HepG2 (cell line): ENCODE data around the gene NDUFS1. TPM values are rescaled to one million over a fixed set of nuclear protein-coding genes. Genes with fewer than 3 reads are reported as not detected.
A peak's percentile ranks its signal among the peaks of the same experiment; 100 is the strongest.

Experiments used
- ATF7 ChIP-seq, 2 experiments: fragments of 450-650 bp in 1 of 2; sonication (generic) in 1 of 2; formaldehyde crosslinking in 1 of 2; IDR thresholded peaks; 2 replicates each; pipeline versions ENCODE4 v1.4.0 to v1.6.1; 2016 to 2020; ENCODE audit warnings: antibody characterized with exemption in 1 of 2, mild to moderate bottlenecking in 1 of 2, missing genetic modification reagents in 1 of 2
- BORCS8-MEF2B ChIP-seq: sonication (generic); formaldehyde crosslinking; IDR thresholded peaks from 2 replicates; pipeline ENCODE4 v1.8.0; 2022; ENCODE audit warnings: mild to moderate bottlenecking, missing genetic modification reagents
- CREM ChIP-seq, 2 experiments: sonication (generic) in 1 of 2; formaldehyde crosslinking in 1 of 2; IDR thresholded peaks; 2 replicates each; pipeline versions ENCODE4 v1.4.0 to v1.6.1; 2016 to 2020; ENCODE audit warnings: antibody characterized with exemption in 1 of 2, mild to moderate bottlenecking in 1 of 2, missing genetic modification reagents in 1 of 2
- DNMT1 ChIP-seq: sonication (generic); formaldehyde crosslinking; IDR thresholded peaks from 2 replicates; pipeline ENCODE4 v1.5.1; 2020; ENCODE audit warnings: mild to moderate bottlenecking, missing genetic modification reagents
- FOXP4 ChIP-seq: sonication (generic); formaldehyde crosslinking; IDR thresholded peaks from 2 replicates; pipeline ENCODE4 v1.4.0; 2020; ENCODE audit warnings: missing genetic modification reagents
- GATA4 ChIP-seq: sonication (generic); IDR thresholded peaks from 2 replicates; pipeline ENCODE4 v1.6.1; 2016; ENCODE audit warnings: antibody characterized with exemption, low read depth, borderline replicate concordance
- HCFC1 ChIP-seq: fragments of 150-350 bp; IDR thresholded peaks from 2 replicates; pipeline ENCODE4 v1.6.1; 2014; ENCODE audit warnings: low read depth, low read length
- HIVEP1 ChIP-seq: sonication (generic); formaldehyde crosslinking; IDR thresholded peaks from 2 replicates; pipeline ENCODE4 v1.4.0; 2020; ENCODE audit warnings: mild to moderate bottlenecking, missing genetic modification reagents
- JARID2 ChIP-seq: sonication (generic); formaldehyde crosslinking; IDR thresholded peaks from 2 replicates; pipeline ENCODE4 v1.8.1; 2023; ENCODE audit warnings: missing genetic modification reagents, inconsistent platforms; ENCODE audit not compliant: insufficient replicate concordance
- KMT2B ChIP-seq: IDR thresholded peaks from 2 replicates; pipeline ENCODE4 v1.6.1; 2016; ENCODE audit warnings: missing genetic modification reagents, missing compliant biosample characterization
- NKX3-1 ChIP-seq: sonication (generic); formaldehyde crosslinking; IDR thresholded peaks from 2 replicates; pipeline ENCODE4 v1.5.0; 2020; ENCODE audit warnings: missing genetic modification reagents
- PCBP1 ChIP-seq: fragments of 200-400 bp; formaldehyde crosslinking; IDR thresholded peaks from 2 replicates; pipeline ENCODE4 v1.6.1; 2017; ENCODE audit warnings: mild to moderate bottlenecking, low read depth, low read length, borderline replicate concordance
- PHF21A ChIP-seq: sonication (generic); formaldehyde crosslinking; IDR thresholded peaks from 2 replicates; pipeline ENCODE4 v1.5.0; 2020; ENCODE audit warnings: mild to moderate bottlenecking, missing genetic modification reagents
- PITX1 ChIP-seq: sonication (generic); formaldehyde crosslinking; IDR thresholded peaks from 2 replicates; pipeline ENCODE4 v1.5.1; 2020; ENCODE audit warnings: mild to moderate bottlenecking, missing genetic modification reagents
- POGK ChIP-seq: sonication (generic); formaldehyde crosslinking; conservative IDR thresholded peaks from 2 replicates; pipeline ENCODE4 v1.8.0; 2022; ENCODE audit warnings: mild to moderate bottlenecking, moderate library complexity, missing genetic modification reagents
- PRMT3 ChIP-seq: sonication (generic); formaldehyde crosslinking; IDR thresholded peaks from 2 replicates; pipeline ENCODE4 v1.8.1; 2022; ENCODE audit warnings: low read depth, mild to moderate bottlenecking, moderate library complexity, missing genetic modification reagents, borderline replicate concordance
- RAD21 ChIP-seq: fragments of 450-650 bp; formaldehyde crosslinking; IDR thresholded peaks from 2 replicates; pipeline ENCODE4 v1.5.0; 2020; ENCODE audit warnings: mild to moderate bottlenecking
- SNAPC2 ChIP-seq: sonication (generic); formaldehyde crosslinking; IDR thresholded peaks from 2 replicates; pipeline ENCODE4 v1.8.1; 2022; ENCODE audit warnings: mild to moderate bottlenecking, missing genetic modification reagents
- YEATS2 ChIP-seq: sonication (generic); formaldehyde crosslinking; IDR thresholded peaks from 2 replicates; pipeline ENCODE4 v1.4.0; 2020; ENCODE audit warnings: missing genetic modification reagents, borderline replicate concordance
- ZMAT3 ChIP-seq: sonication (generic); formaldehyde crosslinking; conservative IDR thresholded peaks from 2 replicates; pipeline ENCODE4 v1.7.0; 2021; ENCODE audit warnings: missing genetic modification reagents
- ZNF3 ChIP-seq: IDR thresholded peaks from 2 replicates; pipeline ENCODE4 v1.7.0; 2017; ENCODE audit warnings: inconsistent platforms
- ZNF317 ChIP-seq: sonication (generic); formaldehyde crosslinking; IDR thresholded peaks from 2 replicates; pipeline ENCODE4 v1.5.0; 2020; ENCODE audit warnings: mild to moderate bottlenecking, missing genetic modification reagents
- ZNF484 ChIP-seq: sonication (generic); formaldehyde crosslinking; IDR thresholded peaks from 2 replicates; pipeline ENCODE4 v1.5.1; 2020; ENCODE audit warnings: mild to moderate bottlenecking, low read depth, missing genetic modification reagents, borderline replicate concordance
- ZNF501 ChIP-seq: sonication (generic); formaldehyde crosslinking; IDR thresholded peaks from 2 replicates; pipeline ENCODE4 v1.5.1; 2020; ENCODE audit warnings: mild to moderate bottlenecking, moderate library complexity, missing genetic modification reagents
- ZNF552 ChIP-seq: sonication (generic); formaldehyde crosslinking; IDR thresholded peaks from 2 replicates; pipeline ENCODE4 v1.9.0; 2022; ENCODE audit warnings: missing genetic modification reagents, mild to moderate bottlenecking, borderline replicate concordance
- ZNF558 ChIP-seq: sonication (generic); formaldehyde crosslinking; IDR thresholded peaks from 2 replicates; pipeline ENCODE4 v1.9.0; 2022; ENCODE audit warnings: mild to moderate bottlenecking, missing genetic modification reagents, borderline replicate concordance
- ZNF879 ChIP-seq: sonication (generic); formaldehyde crosslinking; IDR thresholded peaks from 2 replicates; pipeline ENCODE4 v1.8.1; 2023; ENCODE audit warnings: missing genetic modification reagents
- ZSCAN25 ChIP-seq: sonication (generic); formaldehyde crosslinking; IDR thresholded peaks from 2 replicates; pipeline ENCODE4 v1.8.0; 2022; ENCODE audit warnings: mild to moderate bottlenecking, missing genetic modification reagents
- polyA plus RNA-seq, 8 experiments: library from polyadenylated mRNA; depleted of rRNA in 3 of 8; stranded (reverse) in 7 of 8; unstranded in 1 of 8; fragments of >200 nt; fragmentation: Illumina TruSeq in 4 of 8; extraction: Trizol in 4 of 8; gene quantifications; 2 replicates each; pipeline versions ENCODE4 v1.2.1 to v1.2.3, GENCODE V29; 2011 to 2016; ENCODE audit warnings: low read depth in 4 of 8, missing spikeins in 1 of 8, mixed read lengths in 1 of 8; ENCODE audit not compliant: insufficient read depth in 1 of 8
- total RNA-seq, 5 experiments: library from RNA; depleted of rRNA; stranded (reverse); fragments of >200 nt; fragmentation: Illumina TruSeq; extraction: Trizol; gene quantifications; 2 replicates each; pipeline ENCODE4 v1.2.3, GENCODE V29; 2016; ENCODE audit warnings: low read depth in 1 of 5

The NDUFS1 gene
- total and polyA plus RNA-seq, 2 of the 13 experiments (the other 11 are each of a cell fraction or from before 2014, with no cell fraction given), result 139 to 242 TPM

GRCh38 chr2:206159346-206160124, at the start of gene NDUFS1, which contains the start of gene EEF1B2 (continued):
- TF ChIP-seq JARID2, result peak; percentile 27
- TF ChIP-seq ZNF501 (CRISPR knock-in tag), result peak; percentile 92
- no peak for TF ChIP-seq ZNF552 (CRISPR knock-in tag)
- 0 out of 2 replicates have a peak, but pooled peaks have one; percentile 52 for TF ChIP-seq SNAPC2 (CRISPR knock-in tag)
- peak; percentile 80 for TF ChIP-seq HIVEP1 (CRISPR knock-in tag)
- peak; percentile 78; the same call in 1 of the 2 replicates for TF ChIP-seq ZMAT3 (CRISPR knock-in tag)
- no peak for TF ChIP-seq ATF7 (IDR thresholded peaks at IDR 0.05)
- TF ChIP-seq ATF7 (CRISPR knock-in tag; IDR thresholded peaks at IDR 0.05), result no peak
- no peak for TF ChIP-seq DNMT1 (CRISPR knock-in tag)
- TF ChIP-seq ZNF558 (CRISPR knock-in tag), result no peak
- peak; percentile 62 for TF ChIP-seq HCFC1
- TF ChIP-seq PHF21A (CRISPR knock-in tag), result peak; percentile 72
- TF ChIP-seq PCBP1, result no peak
- TF ChIP-seq CREM (IDR thresholded peaks at IDR 0.05), result peak; percentile 92
- TF ChIP-seq CREM (CRISPR knock-in tag; IDR thresholded peaks at IDR 0.05), result no peak; the same call in 1 of the 2 replicates
- TF ChIP-seq NKX3-1 (CRISPR knock-in tag), result peak; percentile 82
- no peak for TF ChIP-seq PRMT3 (CRISPR knock-in tag)
- peak; percentile 89 for TF ChIP-seq POGK (CRISPR knock-in tag)
- TF ChIP-seq ZNF484 (CRISPR knock-in tag), result peak; percentile 81; the same call in 1 of the 2 replicates
- TF ChIP-seq ZNF879 (CRISPR knock-in tag), result peak; percentile 22; the same call in 1 of the 2 replicates
- TF ChIP-seq ZNF317 (CRISPR knock-in tag), result peak; percentile 85
- peak; percentile 75 for TF ChIP-seq FOXP4 (CRISPR knock-in tag)
- TF ChIP-seq KMT2B (CRISPR knock-in tag), result peak; percentile 90
- TF ChIP-seq BORCS8-MEF2B (CRISPR knock-in tag), result peak; percentile 89
- TF ChIP-seq GATA4, result peak; percentile 49; the same call in 1 of the 2 replicates
- TF ChIP-seq PITX1 (CRISPR knock-in tag), result peak; percentile 76
- TF ChIP-seq ZNF3 (CRISPR knock-in tag), result no peak
- no peak for TF ChIP-seq ZSCAN25
- TF ChIP-seq YEATS2 (CRISPR knock-in tag), result peak; percentile 98
- TF ChIP-seq RAD21 (CRISPR knock-in tag), result peak; percentile 23; the same call in 1 of the 2 replicates
